OCI-LY3 (cell line): Measurements from ENCODE around the gene PBX2.

ENCODE experiments used
- EZH2phosphoT487 ChIP-seq: fragments of 200-600 bp; shearing (Covaris generic); IDR thresholded peaks from 2 replicates; pipeline ENCODE4 v1.6.1; 2018; ENCODE audit warnings: antibody characterized with exemption, mixed run types, low read depth
- TF ChIP-seq, protein P1 (sequence below): fragments of 200-600, 300-600 bp; sonication (generic); IDR thresholded peaks from 2 replicates; pipeline ENCODE4 v1.5.1; 2014; ENCODE audit warnings: antibody characterized with exemption, low read length, low read depth

DNA sequence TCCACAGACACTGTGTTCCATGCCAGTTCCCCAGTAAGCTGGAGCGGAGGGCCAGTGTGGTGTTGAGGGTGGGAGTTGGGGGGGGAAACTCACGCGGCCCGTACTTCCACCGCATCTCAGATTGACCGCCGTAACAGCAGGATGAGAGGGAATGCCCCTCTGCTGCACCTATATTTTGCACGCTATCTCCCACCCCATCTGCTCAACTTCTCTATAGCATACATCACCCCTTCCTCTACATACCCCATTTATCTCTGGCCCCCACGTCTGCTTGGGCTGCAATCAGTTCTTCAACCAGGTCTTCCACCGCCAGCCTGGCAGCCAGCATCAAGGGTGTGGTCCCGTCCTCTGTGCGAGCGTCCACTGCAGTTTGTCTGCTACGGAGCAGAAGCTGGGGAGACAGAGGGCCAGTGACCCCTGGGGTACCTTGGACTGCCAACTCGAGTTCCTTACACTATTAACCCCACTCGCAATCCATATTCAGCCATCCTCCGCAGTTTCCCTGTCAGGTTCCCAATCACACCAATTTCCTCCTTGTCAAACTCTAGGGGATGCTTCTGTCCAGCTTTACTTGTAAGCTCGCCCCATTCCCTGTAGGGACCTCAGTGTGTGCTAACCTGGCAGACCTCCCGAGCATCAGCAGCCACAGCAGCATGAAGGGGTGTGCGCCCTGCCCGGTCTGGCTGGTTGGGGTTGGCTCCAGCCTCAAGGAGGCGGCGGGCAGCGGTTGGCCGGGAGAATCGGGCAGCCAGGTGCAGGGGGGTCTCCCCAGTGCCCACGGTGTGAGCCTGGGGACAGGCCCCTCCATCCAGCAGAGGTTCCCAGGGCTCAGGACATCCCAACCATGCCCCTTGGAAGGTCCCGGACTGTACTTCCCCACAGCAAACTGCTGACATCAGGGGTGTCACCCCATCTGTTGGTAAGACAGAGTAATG, 6.9 kb upstream of the PBX2 start:
- TF ChIP-seq, protein P1, sequence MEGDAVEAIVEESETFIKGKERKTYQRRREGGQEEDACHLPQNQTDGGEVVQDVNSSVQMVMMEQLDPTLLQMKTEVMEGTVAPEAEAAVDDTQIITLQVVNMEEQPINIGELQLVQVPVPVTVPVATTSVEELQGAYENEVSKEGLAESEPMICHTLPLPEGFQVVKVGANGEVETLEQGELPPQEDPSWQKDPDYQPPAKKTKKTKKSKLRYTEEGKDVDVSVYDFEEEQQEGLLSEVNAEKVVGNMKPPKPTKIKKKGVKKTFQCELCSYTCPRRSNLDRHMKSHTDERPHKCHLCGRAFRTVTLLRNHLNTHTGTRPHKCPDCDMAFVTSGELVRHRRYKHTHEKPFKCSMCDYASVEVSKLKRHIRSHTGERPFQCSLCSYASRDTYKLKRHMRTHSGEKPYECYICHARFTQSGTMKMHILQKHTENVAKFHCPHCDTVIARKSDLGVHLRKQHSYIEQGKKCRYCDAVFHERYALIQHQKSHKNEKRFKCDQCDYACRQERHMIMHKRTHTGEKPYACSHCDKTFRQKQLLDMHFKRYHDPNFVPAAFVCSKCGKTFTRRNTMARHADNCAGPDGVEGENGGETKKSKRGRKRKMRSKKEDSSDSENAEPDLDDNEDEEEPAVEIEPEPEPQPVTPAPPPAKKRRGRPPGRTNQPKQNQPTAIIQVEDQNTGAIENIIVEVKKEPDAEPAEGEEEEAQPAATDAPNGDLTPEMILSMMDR, result peak; percentile 22
- no peak for TF ChIP-seq EZH2phosphoT487
